GM19240 (cell line): ENCODE results near the gene RHOH.
"Not testable (repeated sequence)": the region's sequence is repeated elsewhere in the genome, so short reads cannot be mapped to it uniquely, and the experiment has no call there.

Experiments used
- DNase-seq: peaks from one replicate; pipeline ENCODE4 v3.0.0; 2011; ENCODE audit warnings: low spot score; ENCODE audit not compliant: insufficient read length

The RHOH gene

DNA sequence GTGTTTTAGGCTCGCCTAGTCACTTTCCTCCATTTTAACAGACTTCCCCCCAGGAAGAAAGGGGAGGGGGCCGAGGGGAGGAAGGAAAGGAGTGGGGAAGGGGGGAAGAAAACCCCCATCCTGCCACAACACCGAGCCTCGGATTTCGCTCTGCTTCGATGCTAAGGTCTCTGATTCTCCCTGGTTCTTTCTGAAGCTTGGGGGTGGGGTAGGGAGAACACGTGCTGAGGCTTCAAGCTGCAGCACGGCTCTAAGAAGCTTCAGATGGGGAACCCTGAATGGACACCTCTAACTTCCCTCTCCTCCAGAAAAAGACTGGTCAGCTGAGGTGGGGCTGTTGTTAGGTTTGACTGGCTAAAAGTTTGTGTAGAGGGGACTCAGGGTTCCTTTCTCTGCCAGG lies 61.8 kb downstream of the RHOH start:
- DNase-seq, result no peak

- DNase-seq, result no peak
These were observed 64.6 kb downstream of the RHOH start for GRCh38 chr4:40261231-40262076.

GRCh38 chr4:40262077-40262528 lies 65.3 kb downstream of the RHOH start:
- DNase-seq, result no peak

DNA sequence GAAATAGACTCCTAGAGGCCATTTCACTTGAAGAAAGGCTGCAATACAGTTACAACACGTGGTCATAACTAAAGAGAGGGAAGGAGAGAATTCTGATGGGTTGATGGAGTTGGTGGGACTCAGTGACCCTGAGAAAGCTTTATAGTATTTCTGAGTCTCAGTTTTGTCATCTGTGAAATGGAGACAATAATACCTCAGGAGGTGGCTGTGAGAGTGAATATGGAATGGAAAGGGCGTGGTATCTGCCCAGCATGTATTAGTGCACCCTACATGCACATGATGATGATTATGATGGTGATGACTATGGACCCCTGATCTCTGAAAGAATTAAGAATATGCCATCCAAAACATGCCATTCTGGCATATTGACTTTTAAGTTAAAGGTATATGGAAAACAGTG lies 66.0 kb downstream of the RHOH start:
- DNase-seq, result no peak

DNA sequence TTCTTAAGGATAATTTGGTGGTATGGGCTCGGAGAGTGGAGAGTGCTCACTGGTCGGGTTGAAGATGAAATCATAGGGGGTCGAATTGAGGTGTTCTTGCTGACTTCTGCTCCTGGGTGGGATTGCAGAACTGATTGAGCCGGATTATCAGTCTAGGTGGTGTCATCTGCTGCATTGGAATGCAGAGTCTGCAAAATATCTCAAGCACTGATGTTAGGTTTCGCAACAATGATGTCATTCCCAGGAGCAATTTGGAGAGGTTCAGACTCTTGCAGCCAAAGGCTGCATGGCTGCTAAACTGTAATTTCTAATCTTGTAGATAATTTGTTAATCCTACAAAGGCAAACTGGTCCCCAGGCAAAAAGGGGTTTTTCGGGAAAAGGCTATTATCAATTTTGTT lies 67.7 kb downstream of the RHOH start:
- DNase-seq, result no peak

- no peak for DNase-seq
These were observed 68.4 kb downstream of the RHOH start for GRCh38 chr4:40264995-40265909.

- DNase-seq, result no peak
These were observed 69.1 kb downstream of the RHOH start for GRCh38 chr4:40265910-40266274.

DNA sequence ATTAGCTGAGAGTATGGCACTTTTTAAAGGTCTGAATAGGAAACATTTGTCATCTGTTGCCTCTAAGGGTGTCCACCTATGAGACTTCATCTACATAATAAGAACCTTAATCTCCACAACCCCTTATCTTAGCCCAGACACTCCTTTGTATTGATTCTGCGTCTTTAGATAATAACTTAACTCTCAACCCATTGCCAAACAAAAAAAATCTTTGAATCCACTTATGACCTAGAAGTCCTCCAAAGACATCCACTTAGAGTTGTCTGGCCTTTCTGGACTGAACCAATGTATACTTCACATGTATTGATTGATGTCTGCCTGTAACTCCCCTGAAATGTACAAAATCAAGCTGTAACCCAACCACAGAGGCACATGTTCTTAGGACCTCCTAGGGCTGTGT lies 72.3 kb downstream of the RHOH start:
- DNase-seq, result no peak

DNA sequence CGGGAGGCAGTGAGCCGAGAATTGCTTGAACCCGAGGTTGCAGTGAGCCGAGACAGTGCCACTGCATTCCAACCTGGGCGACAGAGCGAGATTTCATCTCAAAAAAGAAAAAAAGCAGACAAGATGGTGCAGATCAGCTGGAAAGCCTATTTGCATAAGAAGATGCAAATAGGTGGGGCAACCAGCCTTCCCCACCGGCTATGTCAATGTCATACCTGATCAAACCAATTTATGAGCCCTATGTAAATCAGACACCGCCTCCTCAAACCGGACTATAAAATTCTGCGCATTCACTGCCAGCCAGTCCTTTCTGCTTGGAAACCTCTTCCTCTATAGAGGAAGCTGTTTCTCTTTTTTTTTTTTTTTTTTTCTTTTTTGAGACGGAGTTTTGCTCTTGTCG lies 73.8 kb downstream of the RHOH start:
- DNase-seq, result no peak

DNA sequence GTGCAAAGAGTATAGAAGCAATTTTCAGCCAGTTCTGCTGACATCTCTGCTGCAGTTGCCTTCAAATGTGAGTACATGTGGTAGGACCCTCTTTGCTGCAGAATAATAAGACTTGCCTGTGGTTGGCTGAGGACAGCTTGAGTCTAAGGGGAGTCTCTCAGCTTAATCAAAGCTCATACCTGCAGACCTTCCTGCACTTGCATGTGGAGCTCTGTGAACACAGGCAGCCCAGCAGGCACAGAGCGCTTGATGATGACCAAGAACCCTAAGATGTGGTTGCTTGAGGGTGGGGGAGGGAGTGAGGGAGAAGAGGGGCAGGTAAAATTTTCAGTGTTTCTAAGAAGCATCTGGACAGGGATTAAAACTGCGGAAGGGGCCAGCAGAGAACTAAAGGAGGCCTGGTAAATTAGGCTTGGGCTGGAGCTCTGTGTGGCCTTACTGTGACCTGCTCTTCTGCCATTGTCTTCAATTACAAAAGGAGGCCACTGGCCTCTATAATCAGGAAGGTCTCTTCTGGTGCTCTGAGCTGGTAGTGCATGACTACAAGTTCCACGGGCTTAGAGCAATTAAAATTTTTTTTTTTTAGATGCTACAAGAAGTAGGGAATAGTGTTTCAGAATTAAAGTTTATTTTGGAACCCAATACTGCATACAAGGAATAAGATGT lies 78.4 kb downstream of the RHOH start:
- DNase-seq, result no peak

DNA sequence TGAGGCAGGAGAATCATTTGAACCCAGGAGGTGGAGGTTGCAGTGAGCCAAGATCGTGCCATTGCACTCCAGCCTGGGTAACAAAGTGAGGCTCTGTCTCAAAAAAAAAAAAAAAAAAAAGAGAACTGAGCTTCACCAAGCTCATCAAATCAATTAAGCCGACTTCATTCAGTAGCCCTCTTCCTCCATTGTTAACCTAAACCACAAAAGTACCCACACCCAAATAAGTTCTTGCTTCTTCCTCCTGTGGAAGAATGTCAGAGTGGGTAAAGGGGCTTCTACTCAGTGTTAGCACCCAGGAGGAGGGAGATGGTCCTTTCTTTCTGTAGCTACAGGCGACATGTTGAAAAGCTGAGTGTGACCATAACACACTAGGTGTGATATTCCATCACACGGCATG lies 79.7 kb downstream of the RHOH start:
- no peak for DNase-seq

- no peak for DNase-seq
These were observed 83.8 kb downstream of the RHOH start for GRCh38 chr4:40280586-40280985.

DNA sequence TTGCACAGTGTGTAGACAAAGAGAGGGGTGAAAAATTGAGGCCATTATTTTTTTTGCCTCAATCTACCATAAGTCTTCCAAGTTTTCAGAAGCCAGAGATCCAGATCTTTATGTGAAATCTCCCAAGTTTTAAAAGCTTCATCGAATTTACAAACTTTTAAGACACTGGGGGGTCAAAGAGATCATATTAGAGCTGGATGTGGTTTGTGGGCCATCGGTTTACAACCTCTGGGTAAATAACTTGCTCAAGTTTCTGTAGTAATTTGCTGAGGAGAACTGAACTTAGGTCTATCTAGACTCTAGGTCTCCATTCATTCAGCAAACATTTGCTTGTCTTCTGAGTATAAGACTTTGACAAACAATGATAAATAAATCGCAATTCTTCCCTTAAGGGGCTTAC lies 84.3 kb downstream of the RHOH start:
- no peak for DNase-seq

DNA sequence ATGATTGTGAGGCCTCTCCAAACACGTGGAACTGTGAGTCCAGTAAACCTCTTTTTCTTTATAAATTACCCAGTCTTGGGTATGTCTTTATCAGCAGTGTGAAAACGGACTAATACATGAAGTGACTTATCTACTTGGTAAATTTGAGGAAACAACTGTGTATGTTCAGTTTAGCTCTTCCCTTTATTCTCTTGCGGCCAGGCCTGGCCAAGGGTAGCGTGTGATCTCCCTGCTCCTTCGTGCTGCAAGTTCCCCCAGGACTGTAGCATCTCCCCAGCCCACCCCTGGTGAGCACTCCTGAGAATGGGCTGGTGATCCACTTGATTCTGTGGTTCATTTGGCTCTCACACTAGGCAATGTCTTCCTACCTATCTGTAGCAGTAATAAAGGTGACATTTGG lies 85.1 kb downstream of the RHOH start:
- DNase-seq, result no peak

GRCh38 chr4:40282857-40283256 lies 86.0 kb downstream of the RHOH start:
- DNase-seq, result not testable (repeated sequence)

DNA sequence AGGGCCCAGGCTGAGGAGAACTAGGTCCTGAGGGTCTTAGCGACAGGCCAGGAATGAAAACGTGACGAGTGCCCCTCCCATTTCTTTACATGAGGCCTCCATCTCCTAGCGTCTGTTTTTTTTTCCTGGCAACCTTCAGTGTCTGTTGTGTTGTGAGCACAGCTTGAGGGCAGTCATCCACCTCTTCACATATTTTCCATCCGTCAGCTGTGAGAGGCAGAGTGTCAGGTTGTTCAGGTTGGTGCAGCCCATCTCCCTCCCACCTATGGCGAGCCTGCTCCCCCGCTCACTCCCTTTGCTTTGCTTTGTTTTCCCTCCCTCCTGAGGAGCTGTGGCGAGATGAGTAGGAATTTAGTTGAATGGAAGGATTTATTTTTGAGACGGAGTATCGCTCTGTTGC lies 86.6 kb downstream of the RHOH start:
- DNase-seq, result no peak

GRCh38 chr4:40283968-40284367 lies 87.1 kb downstream of the RHOH start:
- DNase-seq, result no peak

DNA sequence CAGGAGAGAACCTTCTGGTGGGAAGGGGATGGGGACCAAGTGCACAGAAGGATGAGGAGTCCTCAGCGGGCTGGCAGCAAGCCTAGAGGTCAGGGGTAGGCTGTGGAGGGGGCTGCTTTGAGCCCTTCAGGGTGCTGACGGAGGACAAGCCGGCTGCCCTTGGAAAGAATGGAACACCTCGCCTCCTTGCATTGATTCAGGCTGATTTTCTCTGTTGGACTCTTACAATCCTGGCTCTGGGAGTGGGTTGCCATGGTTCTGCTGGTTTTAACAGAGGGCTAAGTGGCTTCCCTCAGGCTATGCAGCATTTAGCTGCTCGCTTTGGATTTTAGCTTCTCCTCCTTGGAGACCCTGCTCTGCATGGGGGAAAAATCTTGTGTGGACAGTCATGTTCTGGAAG lies 88.9 kb downstream of the RHOH start:
- no peak for DNase-seq

- no peak for DNase-seq
These were observed 91.7 kb downstream of the RHOH start for GRCh38 chr4:40288566-40288965.

GRCh38 chr4:40289366-40290188 lies 92.7 kb downstream of the RHOH start:
- no peak for DNase-seq

GRCh38 chr4:40290611-40291186 lies 93.9 kb downstream of the RHOH start:
- DNase-seq, result not testable (repeated sequence)
